Kidney epithelial cell (primary cell): ENCODE results near the gene CAMK2B. TPM values are rescaled to one million over a fixed set of nuclear protein-coding genes. Genes with fewer than 3 reads are reported as not detected.

ENCODE experiments used
- DNase-seq: peaks from one replicate; pipeline ENCODE4 v3.0.0-alpha.2; 2010; ENCODE audit warnings: low read depth
- H3K27me3 ChIP-seq: 2 replicates; pipeline ENCODE4 v1.6.0; 2011; ENCODE audit warnings: low read length; ENCODE audit not compliant: control insufficient read depth, insufficient read depth
- H3K36me3 ChIP-seq: 2 replicates; pipeline ENCODE4 v1.5.1; 2011; ENCODE audit warnings: low read length; ENCODE audit not compliant: control insufficient read depth, insufficient read depth
- H3K4me3 ChIP-seq: 2 replicates; pipeline ENCODE4 v1.5.1; 2011; ENCODE audit warnings: low read depth, mild to moderate bottlenecking, control low read depth, low read length
- total RNA-seq: library from RNA; depleted of rRNA; stranded (reverse); fragments of >200 nt; gene quantifications from 2 replicates; pipeline ENCODE4 v1.2.3, GENCODE V29; 2015
- TF ChIP-seq, protein P1 (sequence below): IDR thresholded peaks from 2 replicates; pipeline ENCODE4 v1.5.1; 2011; ENCODE audit warnings: mild to moderate bottlenecking, moderate library complexity, low read length, control low read depth, inconsistent platforms; ENCODE audit not compliant: insufficient read depth, poor library complexity, severe bottlenecking

The CAMK2B gene
- total RNA-seq, 1 donor from 2014 or later, result not detected

DNA sequence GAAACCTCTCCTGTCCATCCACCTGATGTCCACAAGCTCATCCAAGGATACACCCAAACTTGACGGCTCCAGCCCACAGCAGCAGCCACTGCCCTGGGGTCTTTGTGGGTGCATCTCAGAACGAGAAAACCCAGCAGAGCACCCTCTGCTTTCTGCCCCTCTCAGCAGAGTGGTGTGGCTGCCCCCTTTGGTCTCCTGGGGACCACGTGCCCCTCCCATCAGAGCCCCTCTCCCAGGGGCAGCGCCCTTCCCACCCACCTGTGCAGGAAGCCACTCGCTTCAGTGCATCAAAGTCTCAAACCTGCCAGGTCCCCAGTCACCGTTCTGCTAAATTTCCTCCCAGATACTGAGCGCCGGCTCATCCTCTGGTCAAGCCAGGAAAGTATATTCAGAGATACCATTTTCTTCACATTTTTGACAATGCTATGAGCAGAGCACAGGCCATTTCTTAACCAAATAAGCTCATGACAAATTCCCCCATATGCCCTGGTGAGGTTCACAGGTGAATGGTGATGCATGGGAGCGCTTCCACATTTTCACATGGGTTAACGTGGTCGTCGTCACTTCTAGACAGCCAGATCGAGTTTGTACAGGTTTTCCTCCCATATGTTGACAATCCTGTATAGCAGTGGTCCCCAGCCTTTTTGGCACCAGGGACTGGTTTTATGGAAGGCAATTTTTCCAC is 32.4 kb downstream of the CAMK2B start:
- no peak for DNase-seq
- no peak overlapping the region for H3K4me3 ChIP-seq
- peaks cover 35% of the 10 kb centered on the region for H3K27me3 ChIP-seq
- TF ChIP-seq, protein P1, sequence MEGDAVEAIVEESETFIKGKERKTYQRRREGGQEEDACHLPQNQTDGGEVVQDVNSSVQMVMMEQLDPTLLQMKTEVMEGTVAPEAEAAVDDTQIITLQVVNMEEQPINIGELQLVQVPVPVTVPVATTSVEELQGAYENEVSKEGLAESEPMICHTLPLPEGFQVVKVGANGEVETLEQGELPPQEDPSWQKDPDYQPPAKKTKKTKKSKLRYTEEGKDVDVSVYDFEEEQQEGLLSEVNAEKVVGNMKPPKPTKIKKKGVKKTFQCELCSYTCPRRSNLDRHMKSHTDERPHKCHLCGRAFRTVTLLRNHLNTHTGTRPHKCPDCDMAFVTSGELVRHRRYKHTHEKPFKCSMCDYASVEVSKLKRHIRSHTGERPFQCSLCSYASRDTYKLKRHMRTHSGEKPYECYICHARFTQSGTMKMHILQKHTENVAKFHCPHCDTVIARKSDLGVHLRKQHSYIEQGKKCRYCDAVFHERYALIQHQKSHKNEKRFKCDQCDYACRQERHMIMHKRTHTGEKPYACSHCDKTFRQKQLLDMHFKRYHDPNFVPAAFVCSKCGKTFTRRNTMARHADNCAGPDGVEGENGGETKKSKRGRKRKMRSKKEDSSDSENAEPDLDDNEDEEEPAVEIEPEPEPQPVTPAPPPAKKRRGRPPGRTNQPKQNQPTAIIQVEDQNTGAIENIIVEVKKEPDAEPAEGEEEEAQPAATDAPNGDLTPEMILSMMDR, result no peak
- H3K36me3 ChIP-seq, result no peaks in the 10 kb centered on the region

DNA sequence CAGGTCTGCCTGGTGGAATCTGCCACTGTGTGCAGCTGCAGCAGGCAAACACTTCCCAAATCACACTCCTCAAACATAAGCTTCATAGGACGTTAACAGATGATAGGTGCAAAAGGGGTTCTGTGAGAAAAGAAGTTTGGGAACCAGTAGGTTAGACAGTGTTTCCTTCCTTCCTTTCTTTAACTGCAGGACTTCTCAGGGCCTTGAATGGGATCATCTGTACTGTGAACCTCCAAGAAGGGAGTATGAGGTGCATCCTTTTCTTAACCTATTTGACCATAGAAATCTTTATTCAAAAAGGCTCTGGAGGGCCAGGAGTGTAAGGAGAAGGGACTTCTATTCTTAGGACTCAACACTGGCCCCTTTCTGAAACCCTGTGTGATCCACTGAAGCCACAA is 33.0 kb downstream of the CAMK2B start:
- H3K27me3 ChIP-seq, result peaks cover 35% of the 10 kb centered on the region
- TF ChIP-seq, protein P1, result no peak
- no peaks in the 10 kb centered on the region for H3K36me3 ChIP-seq
- DNase-seq, result no peak
- H3K4me3 ChIP-seq, result no peak overlapping the region

DNA sequence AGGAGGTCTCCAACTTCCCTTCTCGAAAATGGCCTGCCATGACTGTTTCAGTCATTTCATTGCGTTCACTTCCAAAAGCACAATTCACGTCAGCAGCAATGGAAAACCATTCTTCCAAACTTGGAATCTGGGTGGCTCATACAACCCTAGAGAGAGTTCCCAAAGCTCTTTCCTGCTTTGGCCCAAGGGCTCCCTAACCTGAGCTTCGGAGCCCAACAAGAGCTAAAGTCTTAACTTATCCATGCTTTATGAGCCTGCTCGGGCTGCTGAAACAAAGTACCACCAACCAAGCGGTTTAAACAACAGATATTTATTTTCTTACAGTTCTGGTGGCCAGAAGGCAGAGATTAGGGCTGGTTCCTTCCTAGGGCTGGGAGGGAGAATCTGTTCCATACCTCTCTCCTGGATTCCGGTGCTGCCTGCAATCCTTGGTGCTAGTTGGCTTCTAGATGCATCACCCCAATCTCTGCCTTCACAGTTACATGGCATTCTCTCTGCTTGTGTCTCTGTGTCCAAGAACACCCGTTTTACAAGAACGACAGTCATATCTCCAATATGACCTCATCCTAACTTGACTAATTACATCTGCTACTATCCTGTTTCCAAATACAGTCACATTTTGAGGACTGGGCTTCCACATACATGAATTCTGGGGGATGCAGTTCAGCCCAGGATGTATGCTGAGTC is 33.5 kb downstream of the CAMK2B start:
- Histone ChIP-seq H3K4me3 (no peak overlapping the region), H3K27me3 (peaks cover 35% of the 10 kb centered on the region), H3K36me3 (no peaks in the 10 kb centered on the region)
- TF ChIP-seq, protein P1, result no peak
- DNase-seq, result no peak

DNA sequence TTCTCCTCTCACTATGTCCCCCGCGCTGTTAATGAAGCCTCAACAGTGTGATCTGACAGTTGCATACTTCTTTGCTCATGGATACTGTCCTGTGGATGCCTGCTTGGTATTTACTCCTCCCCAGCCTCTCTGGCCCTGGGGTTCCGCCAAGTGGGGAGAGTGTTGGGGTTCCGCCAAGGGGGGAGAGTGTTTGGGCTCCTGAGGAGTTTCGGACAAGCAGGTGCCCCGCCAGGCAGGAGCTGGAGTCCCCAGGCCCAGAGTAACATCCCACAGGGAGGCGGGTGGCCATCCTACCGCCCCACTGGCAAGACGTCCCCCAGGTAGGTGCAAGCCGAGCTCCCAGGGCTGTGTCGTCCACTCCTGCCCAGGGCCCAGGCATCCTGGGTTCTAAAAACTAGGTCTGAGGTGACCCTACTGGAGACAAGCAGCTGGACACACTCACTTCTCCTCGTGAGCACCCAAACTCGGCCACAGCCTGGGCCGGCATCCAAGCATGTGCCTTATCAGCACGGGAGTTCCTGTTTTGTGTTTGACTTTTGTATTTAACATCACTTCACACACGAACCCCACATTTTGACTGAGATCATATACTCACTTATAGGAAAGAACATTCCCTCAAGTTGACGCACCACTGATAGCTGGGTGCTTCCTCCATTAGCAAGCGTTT is 34.2 kb downstream of the CAMK2B start:
- Histone ChIP-seq H3K36me3 (no peaks in the 10 kb centered on the region), H3K4me3 (no peak overlapping the region), H3K27me3 (peaks cover 35% of the 10 kb centered on the region)
- TF ChIP-seq, protein P1, result no peak
- DNase-seq, result no peak

DNA sequence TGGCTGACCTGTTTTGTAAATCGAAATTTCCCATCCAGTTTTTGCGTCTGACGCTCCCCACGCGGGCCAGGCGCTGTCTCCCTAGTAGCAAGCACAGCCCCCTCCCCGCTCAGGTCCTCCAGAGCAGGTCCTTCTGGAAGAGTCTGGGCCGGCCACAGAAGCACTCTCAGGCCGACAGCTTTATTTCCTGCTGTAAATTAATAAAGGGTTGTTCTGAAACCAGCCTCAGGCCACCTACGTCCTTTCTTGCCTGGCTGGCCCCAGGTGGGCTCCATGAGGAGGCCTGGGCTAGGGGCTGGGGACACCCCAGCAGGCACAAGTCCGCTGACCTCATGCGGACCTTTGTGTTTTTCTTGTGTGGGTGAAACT is 35.2 kb downstream of the CAMK2B start:
- H3K4me3 ChIP-seq, result no peak overlapping the region

More for the DNA sequence above, 35.2 kb downstream of the CAMK2B start:
- Histone ChIP-seq H3K36me3 (no peaks in the 10 kb centered on the region), H3K27me3 (peaks cover 35% of the 10 kb centered on the region)
- no peak for DNase-seq
- TF ChIP-seq, protein P1, result no peak
